GM21515 (cell line): ENCODE data around the gene VSIG2.
A peak's percentile ranks its signal among the peaks of the same experiment; 100 is the strongest.

Experiments
- ATAC-seq: cut with Tn5 transposase; IDR thresholded peaks from one replicate; pipeline ENCODE4 v1.9.1; 2021; ENCODE audit not compliant: unreplicated experiment

VSIG2 gene

GRCh38 chr11:124724979-124725718 is 26.9 kb downstream of the VSIG2 start:
- ATAC-seq: peak; percentile 82

- no peak for ATAC-seq
Observed at GRCh38 chr11:124722176-124722575, 29.9 kb downstream of the VSIG2 start.

- no peak for ATAC-seq
Observed at GRCh38 chr11:124719534-124719933, 32.5 kb downstream of the VSIG2 start.

GRCh38 chr11:124718801-124719200 is 33.3 kb downstream of the VSIG2 start:
- no peak for ATAC-seq

- peak; percentile 47 for ATAC-seq
Observed at GRCh38 chr11:124717786-124718651, 34.0 kb downstream of the VSIG2 start.

GRCh38 chr11:124717421-124717785 is 34.7 kb downstream of the VSIG2 start:
- no peak for ATAC-seq

- ATAC-seq: no peak
Observed at GRCh38 chr11:124716591-124716990, 35.5 kb downstream of the VSIG2 start.

GRCh38 chr11:124712392-124712791 is 39.7 kb downstream of the VSIG2 start:
- ATAC-seq: no peak

- no peak for ATAC-seq
Observed at GRCh38 chr11:124707829-124708228, 44.2 kb downstream of the VSIG2 start.

GRCh38 chr11:124700028-124700427 is 52.0 kb downstream of the VSIG2 start:
- ATAC-seq: no peak

- ATAC-seq: no peak
Observed at GRCh38 chr11:124699547-124699946, 52.5 kb downstream of the VSIG2 start.
